Hepatocyte (in vitro differentiated cells): ENCODE results near the gene PDIA5. TPM values are rescaled to one million over a fixed set of nuclear protein-coding genes. Genes with fewer than 3 reads are reported as not detected.

Experiments
- DNase-seq: peaks from one replicate; pipeline ENCODE4 v3.0.0-alpha.2; 2016; ENCODE audit warnings: low spot score
- H2AFZ ChIP-seq: fragments of 200-600 bp; sonication (generic); 2 replicates; pipeline ENCODE4 v1.6.0; 2016; ENCODE audit warnings: antibody characterized with exemption, mild to moderate bottlenecking
- H3K27ac ChIP-seq: fragments of 200-600 bp; sonication (generic); 2 replicates; pipeline ENCODE4 v1.5.1; 2016; ENCODE audit warnings: mild to moderate bottlenecking
- H3K27me3 ChIP-seq: fragments of 200-600 bp; sonication (generic); 2 replicates; pipeline ENCODE4 v1.6.1; 2016
- H3K36me3 ChIP-seq: fragments of 200-600 bp; sonication (generic); replicated peaks from 2 replicates; pipeline ENCODE4 v1.5.1; 2016; ENCODE audit warnings: low read depth; ENCODE audit not compliant: insufficient read depth
- H3K4me1 ChIP-seq: fragments of 200-600 bp; sonication (generic); 2 replicates; pipeline ENCODE4 v1.5.1; 2016; ENCODE audit warnings: mild to moderate bottlenecking, moderate library complexity; ENCODE audit not compliant: insufficient read depth
- H3K4me2 ChIP-seq: fragments of 200-600 bp; sonication (generic); 2 replicates; pipeline ENCODE4 v1.6.0; 2016
- H3K4me3 ChIP-seq: fragments of 200-600 bp; sonication (generic); 2 replicates; pipeline ENCODE4 v1.5.1; 2016; ENCODE audit warnings: mild to moderate bottlenecking
- H3K79me2 ChIP-seq: fragments of 200-600 bp; sonication (generic); 2 replicates; pipeline ENCODE4 v1.6.0; 2017; ENCODE audit warnings: mild to moderate bottlenecking
- H3K9me2 ChIP-seq: fragments of 200-600 bp; sonication (generic); replicated peaks from 2 replicates; pipeline ENCODE4 v1.6.0; 2017; ENCODE audit warnings: mild to moderate bottlenecking; ENCODE audit not compliant: insufficient read depth
- H3K9me3 ChIP-seq: fragments of 200-600 bp; sonication (generic); 2 replicates; pipeline ENCODE4 v1.5.1; 2016; ENCODE audit warnings: low read depth, mild to moderate bottlenecking
- H4K20me1 ChIP-seq: fragments of 200-600 bp; sonication (generic); 2 replicates; pipeline ENCODE4 v1.6.0; 2016; ENCODE audit warnings: mild to moderate bottlenecking; ENCODE audit not compliant: insufficient read depth, poor library complexity, severe bottlenecking
- EZH2 ChIP-seq: fragments of 200-600 bp; sonication (generic); IDR thresholded peaks from 2 replicates; pipeline ENCODE4 v1.6.1; 2016; ENCODE audit warnings: antibody characterized with exemption, mild to moderate bottlenecking, borderline replicate concordance
- EZH2phosphoT487 ChIP-seq: fragments of 200-600 bp; sonication (generic); IDR thresholded peaks from one replicate; pipeline ENCODE4 v1.6.1; 2018; ENCODE audit warnings: antibody characterized with exemption, mild to moderate bottlenecking, low read depth, moderate library complexity; ENCODE audit not compliant: unreplicated experiment, severe bottlenecking
- WGBS: methylation state at CpG from one replicate; pipeline ENCODE4 v1.1.6; 2016; ENCODE audit warnings: low lambda C conversion rate; ENCODE audit errors: missing lambda C conversion rate; 5-methylcytosine and 5-hydroxymethylcytosine counted together
- microRNA-seq: library from miRNA; unstranded; fragments of <30 nt; microRNA quantifications from one replicate; pipeline ENCODE4, GENCODE V29; 2017
- polyA plus RNA-seq: library from polyadenylated mRNA; unstranded; fragments of >200 nt; fragmentation: Nextera tagmentation; extraction: Ambion mirVana; gene quantifications from 2 replicates; pipeline ENCODE4 v1.2.1, GENCODE V29; 2016
- total RNA-seq: library from RNA; depleted of rRNA; stranded (reverse); fragments of >200 nt; gene quantifications from 2 replicates; pipeline ENCODE4 v1.2.3, GENCODE V29; 2014
- TF ChIP-seq, protein P1 (sequence below): fragments of 200-600 bp; sonication (generic); IDR thresholded peaks from 2 replicates; pipeline ENCODE4 v1.5.1; 2016; ENCODE audit warnings: antibody characterized with exemption, mild to moderate bottlenecking; ENCODE audit not compliant: poor library complexity

Gene PDIA5
- total and polyA plus RNA-seq, 2 experiments from 2014 or later = 71.8 to 97.3 TPM

- Histone ChIP-seq H3K27me3 (no peaks in the 10 kb centered on the region), H3K9me2 (no peaks in the 10 kb centered on the region), H2AFZ (peak within 1 kb of the TSS; percentile 96), H3K36me3 (no peaks in the 10 kb centered on the region), H3K4me2 (peak within 1 kb of the TSS; percentile 92), H3K27ac (peak within 1 kb of the TSS; percentile 97), H3K9me3 (peaks cover 3% of the 10 kb centered on the region), H3K4me3 (peak within 1 kb of the TSS; percentile 89), H3K79me2 (peaks cover 28% of the 10 kb centered on the region), H3K4me1 (no peaks in the 10 kb centered on the region), H4K20me1 (no peaks in the 10 kb centered on the region)
- WGBS = under 1% methylated on average over 41 of the region's 60 CpGs
- DNase-seq = peak; percentile 98
- TF ChIP-seq, protein P1, sequence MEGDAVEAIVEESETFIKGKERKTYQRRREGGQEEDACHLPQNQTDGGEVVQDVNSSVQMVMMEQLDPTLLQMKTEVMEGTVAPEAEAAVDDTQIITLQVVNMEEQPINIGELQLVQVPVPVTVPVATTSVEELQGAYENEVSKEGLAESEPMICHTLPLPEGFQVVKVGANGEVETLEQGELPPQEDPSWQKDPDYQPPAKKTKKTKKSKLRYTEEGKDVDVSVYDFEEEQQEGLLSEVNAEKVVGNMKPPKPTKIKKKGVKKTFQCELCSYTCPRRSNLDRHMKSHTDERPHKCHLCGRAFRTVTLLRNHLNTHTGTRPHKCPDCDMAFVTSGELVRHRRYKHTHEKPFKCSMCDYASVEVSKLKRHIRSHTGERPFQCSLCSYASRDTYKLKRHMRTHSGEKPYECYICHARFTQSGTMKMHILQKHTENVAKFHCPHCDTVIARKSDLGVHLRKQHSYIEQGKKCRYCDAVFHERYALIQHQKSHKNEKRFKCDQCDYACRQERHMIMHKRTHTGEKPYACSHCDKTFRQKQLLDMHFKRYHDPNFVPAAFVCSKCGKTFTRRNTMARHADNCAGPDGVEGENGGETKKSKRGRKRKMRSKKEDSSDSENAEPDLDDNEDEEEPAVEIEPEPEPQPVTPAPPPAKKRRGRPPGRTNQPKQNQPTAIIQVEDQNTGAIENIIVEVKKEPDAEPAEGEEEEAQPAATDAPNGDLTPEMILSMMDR = no peak
- TF ChIP-seq EZH2 (no peak), EZH2phosphoT487 (no peak)
Observed at GRCh38 chr3:123201557-123202427, 135.0 kb downstream of the PDIA5 start, which contains the start of gene SEC22A. SEC22A (plus strand) TSS chr3:123201943; CDS start chr3:123209218, 7,275 bp downstream.

- Histone ChIP-seq H3K36me3 (no peaks in the 10 kb centered on the region), H3K4me3 (peak overlapping the region; percentile 89), H4K20me1 (no peaks in the 10 kb centered on the region), H3K79me2 (peaks cover 33% of the 10 kb centered on the region), H3K27me3 (no peaks in the 10 kb centered on the region), H3K9me2 (no peaks in the 10 kb centered on the region), H3K4me1 (no peaks in the 10 kb centered on the region), H2AFZ (peak overlapping the region; percentile 96), H3K4me2 (peak overlapping the region; percentile 92), H3K9me3 (peaks cover 3% of the 10 kb centered on the region), H3K27ac (peak overlapping the region; percentile 97)
- TF ChIP-seq EZH2phosphoT487 (no peak), EZH2 (no peak)
- TF ChIP-seq, protein P1 = no peak
- DNase-seq = peak; percentile 32
- 2% methylated on average over 7 of the region's 7 CpGs for WGBS
Observed at GRCh38 chr3:123202451-123202850, 135.6 kb downstream of the PDIA5 start.

Small RNAs within 50 kb of the gene (microRNA-seq; reads per million reads assigned to microRNA genes)
- gene MIR7110 = 2.7 reads per million

Other genes starting within 250 kb of the PDIA5 start
- 0.88 and 1.4 TPM in 2 replicates for gene SEMA5B, start 39.3 kb upstream of the PDIA5 start, total RNA-seq
- 1.8 and 4.2 TPM in 2 replicates for gene SEMA5B, start 39.3 kb upstream of the PDIA5 start, polyA plus RNA-seq
- gene SEC22A, start 134.9 kb downstream of the PDIA5 start, total RNA-seq = 21.9 and 28.8 TPM in 2 replicates
- gene SEC22A, start 134.9 kb downstream of the PDIA5 start, polyA plus RNA-seq = 13.9 and 16.0 TPM in 2 replicates